ENCODE measurements around the gene ABI3BP.

Gene ABI3BP

GRCh38 chr3:100717063-100717462 lies 276.2 kb downstream of the ABI3BP start:
- ChIA-PET CTCF (interaction anchor here (0.7 kb wide), 1 partner anchor 368 kb away, joined by 3 read pairs; no protein-coding TSS in a partner anchor), POLR2A (ENCODE audit: low non-redundant PET) (no interaction called here)
- no peak overlapping the region for H3K27ac ChIP-seq
- TF ChIP-seq CTCF (conservative IDR thresholded peaks at IDR 0.05; ENCODE audit: low read depth) = no peak
- no peak for DNase-seq (ENCODE audit: low spot score)

GRCh38 chr3:100715176-100715575 lies 278.0 kb downstream of the ABI3BP start:
- no peak overlapping the region for H3K27ac ChIP-seq
- DNase-seq (ENCODE audit: low spot score) = no peak
- ChIA-PET POLR2A (ENCODE audit: low non-redundant PET) (no interaction called here), CTCF (no interaction called here)
- TF ChIP-seq CTCF (conservative IDR thresholded peaks at IDR 0.05; ENCODE audit: low read depth) = no peak

GRCh38 chr3:100710261-100710968 lies 282.8 kb downstream of the ABI3BP start:
- peak; percentile 64 for DNase-seq (ENCODE audit: low spot score)
- CTCF ChIA-PET = interaction anchor here (0.6 to 1.3 kb wide), 4 partner anchors 10 to 1687 kb away, joined by 4 to 5 read pairs (median 4); no protein-coding TSS in a partner anchor
- H3K27ac ChIP-seq = peak overlapping the region; percentile 92
- peak; percentile 30 for TF ChIP-seq CTCF (conservative IDR thresholded peaks at IDR 0.05; ENCODE audit: low read depth)
- POLR2A ChIA-PET (ENCODE audit: low non-redundant PET) = no interaction called here

- peak overlapping the region; percentile 92 for H3K27ac ChIP-seq
- CTCF ChIA-PET = interaction anchor here (0.8 to 0.9 kb wide), 2 partner anchors 10 to 107 kb away, joined by 4 read pairs; no protein-coding TSS in a partner anchor
- peak; percentile 30 for DNase-seq (ENCODE audit: low spot score)
- TF ChIP-seq CTCF (conservative IDR thresholded peaks at IDR 0.05; ENCODE audit: low read depth) = no peak
- POLR2A ChIA-PET (ENCODE audit: low non-redundant PET) = interaction anchor here (1.0 kb wide), 1 partner anchor 433 kb away, joined by 3 read pairs; no protein-coding TSS in a partner anchor
Observed at GRCh38 chr3:100709842-100710260, 283.4 kb downstream of the ABI3BP start.

GRCh38 chr3:100708989-100709841 lies 284.0 kb downstream of the ABI3BP start, which contains the start of gene TFG:
TFG (plus strand) TSS chr3:100709494; CDS start chr3:100713686, 4,192 bp downstream.
- peak; percentile 100 for DNase-seq (ENCODE audit: low spot score)
- ChIA-PET POLR2A (ENCODE audit: low non-redundant PET) (interaction anchor here (0.7 to 1.0 kb wide), 3 partner anchors 432 to 968 kb away, joined by 3 to 4 read pairs (median 3); partner anchors contain the start of gene ZBTB11), CTCF (interaction anchor here (0.8 to 0.9 kb wide), 2 partner anchors 11 to 106 kb away, joined by 4 read pairs; no protein-coding TSS in a partner anchor)
- TF ChIP-seq CTCF (conservative IDR thresholded peaks at IDR 0.05; ENCODE audit: low read depth) = no peak
- H3K27ac ChIP-seq = peak within 1 kb of the TSS; percentile 92

GRCh38 chr3:100708644-100708988 lies 284.6 kb downstream of the ABI3BP start:
- ChIA-PET POLR2A (ENCODE audit: low non-redundant PET) (interaction anchor here (0.7 kb wide), 2 partner anchors 854 to 969 kb away, joined by 3 to 4 read pairs; partner anchors contain the start of gene ZBTB11), CTCF (interaction anchor here (0.6 kb wide), 1 partner anchor 1723 kb away, joined by 3 read pairs; no protein-coding TSS in a partner anchor)
- no peak overlapping the region for H3K27ac ChIP-seq
- peak; percentile 28 for DNase-seq (ENCODE audit: low spot score)
- no peak for TF ChIP-seq CTCF (conservative IDR thresholded peaks at IDR 0.05; ENCODE audit: low read depth)

Data from RWPE1 (cell line).